HepG2 (cell line): ENCODE results near the gene GNG7. TPM values are rescaled to one million over a fixed set of nuclear protein-coding genes. Genes with fewer than 3 reads are reported as not detected.
A peak's percentile ranks its signal among the peaks of the same experiment; 100 is the strongest.

Source experiments
- ATAC-seq: fragments of 200-7000 bp; cut with Tn5 transposase; 3 replicates; pipeline ENCODE4 v1.9.1; 2020; ENCODE audit warnings: mild to moderate bottlenecking, moderate library complexity
- BruUV-seq: library from RNA; stranded (reverse); fragments of 400-500 nt; replicated peaks from 2 replicates; lab custom pipeline; 2021; lab: Mats Ljungman, UMichigan
- CTCF ChIA-PET: fragments of 300-600 bp; formaldehyde crosslinking; extraction: SDS; loops from one replicate; lab custom pipeline; 2021; ENCODE audit warnings: low total read pairs, inconsistent platforms, low intra/inter-chr PET ratio; lab: Yijun Ruan, JAX
- POLR2A ChIA-PET: fragments of 350-600 bp; sonication (Branson Sonifier 250); formaldehyde crosslinking; loops from one replicate; lab custom pipeline; 2020; ENCODE audit warnings: antibody characterized with exemption, inconsistent platforms; lab: Yijun Ruan, JAX
- DNase-seq: peaks from one replicate; pipeline ENCODE4 v3.0.0-alpha.2; 2015; ENCODE audit warnings: low spot score
- FAIRE-seq: peaks from 3 replicates; lab custom pipeline; 2011; peaks lifted over from hg19 to GRCh38; lab: Jason Lieb, UNC
- H2AFZ ChIP-seq: one replicate; pipeline ENCODE4 v1.6.1; 2011; ENCODE audit warnings: low read length, inconsistent platforms
- H3K27ac ChIP-seq: fragments of 300-600 bp; 3 replicates; pipeline ENCODE4 v1.8.0; 2011; ENCODE audit warnings: mixed run types, mild to moderate bottlenecking, mixed read lengths, low read length, inconsistent platforms; ENCODE audit not compliant: insufficient read depth; ENCODE audit errors: extremely low read length
- H3K27me3 ChIP-seq, 2 experiments: fragments of 200-600 bp in 1 of 2; 2 replicates in 1 of 2; 3 replicates in 1 of 2; pipeline versions ENCODE4 v1.6.0 to v1.8.0; 2011; ENCODE audit warnings: low read length in 2 of 2, mild to moderate bottlenecking in 2 of 2, moderate library complexity in 2 of 2, inconsistent platforms in 1 of 2; ENCODE audit not compliant: insufficient read depth in 2 of 2, control insufficient read depth in 1 of 2
- H3K36me3 ChIP-seq, 2 experiments: fragments of 200-600 bp in 1 of 2; replicated peaks in 1 of 2; 2 replicates in 1 of 2; 3 replicates in 1 of 2; pipeline versions ENCODE4 v1.5.1 to v1.8.0; 2011; ENCODE audit warnings: low read length in 2 of 2, inconsistent platforms in 1 of 2; ENCODE audit not compliant: insufficient read depth in 2 of 2, control insufficient read depth in 1 of 2
- H3K4me1 ChIP-seq: 2 replicates; pipeline ENCODE4 v1.5.1; 2012; ENCODE audit warnings: low read length, inconsistent platforms; ENCODE audit not compliant: insufficient read depth
- H3K4me2 ChIP-seq: 2 replicates; pipeline ENCODE4 v1.6.0; 2011; ENCODE audit warnings: low read depth, low read length, inconsistent platforms
- H3K4me3 ChIP-seq, 3 experiments: fragments of 200-600 bp in 1 of 3; sonication (generic), shearing (Covaris generic) in 1 of 3; replicated peaks in 1 of 3; 2 replicates each; pipeline ENCODE4 v1.5.1; 2011 to 2016; ENCODE audit warnings: low read length in 3 of 3, inconsistent platforms in 2 of 3, low read depth in 2 of 3, mild to moderate bottlenecking in 2 of 3, control low read depth in 1 of 3, mixed read lengths in 1 of 3; ENCODE audit not compliant: insufficient read depth in 1 of 3
- H3K79me2 ChIP-seq: one replicate; pipeline ENCODE4 v1.6.1; 2011; ENCODE audit warnings: low read length, inconsistent platforms; ENCODE audit not compliant: insufficient read depth
- H3K9ac ChIP-seq: 2 replicates; pipeline ENCODE4 v1.6.0; 2011; ENCODE audit warnings: mild to moderate bottlenecking, low read depth, low read length, inconsistent platforms; ENCODE audit not compliant: insufficient read depth
- H3K9me3 ChIP-seq: 2 replicates; pipeline ENCODE4 v1.5.1; 2012; ENCODE audit warnings: mild to moderate bottlenecking, low read length
- H4K20me1 ChIP-seq: 2 replicates; pipeline ENCODE4 v1.6.0; 2011; ENCODE audit warnings: inconsistent platforms, mild to moderate bottlenecking, low read length, moderate library complexity; ENCODE audit not compliant: insufficient read depth
- ARNTL ChIP-seq: sonication (generic); formaldehyde crosslinking; IDR thresholded peaks from 2 replicates; pipeline ENCODE4 v1.4.0; 2020; ENCODE audit warnings: mild to moderate bottlenecking, missing genetic modification reagents
- CREM ChIP-seq, 2 experiments: sonication (generic) in 1 of 2; formaldehyde crosslinking in 1 of 2; IDR thresholded peaks; 2 replicates each; pipeline versions ENCODE4 v1.4.0 to v1.6.1; 2016 to 2020; ENCODE audit warnings: antibody characterized with exemption in 1 of 2, mild to moderate bottlenecking in 1 of 2, missing genetic modification reagents in 1 of 2
- GABPB1 ChIP-seq: IDR thresholded peaks from 2 replicates; pipeline ENCODE4 v1.6.1; 2016; ENCODE audit warnings: mild to moderate bottlenecking, missing genetic modification reagents, moderate library complexity, missing compliant biosample characterization
- NONO ChIP-seq, 2 experiments: fragments of 450-650 bp in 1 of 2; sonication (generic) in 1 of 2; formaldehyde crosslinking in 1 of 2; IDR thresholded peaks in 1 of 2; conservative IDR thresholded peaks in 1 of 2; 2 replicates each; pipeline versions ENCODE4 v1.6.1 to v1.8.0; 2017 to 2022; ENCODE audit warnings: mild to moderate bottlenecking in 1 of 2, missing genetic modification reagents in 1 of 2, moderate library complexity in 1 of 2
- POGK ChIP-seq: sonication (generic); formaldehyde crosslinking; conservative IDR thresholded peaks from 2 replicates; pipeline ENCODE4 v1.8.0; 2022; ENCODE audit warnings: mild to moderate bottlenecking, moderate library complexity, missing genetic modification reagents
- POLR2A ChIP-seq, 2 experiments: IDR thresholded peaks; 2 replicates each; pipeline ENCODE4 v1.6.1; 2011; ENCODE audit warnings: low read depth in 2 of 2, low read length in 2 of 2, mild to moderate bottlenecking in 1 of 2, moderate library complexity in 1 of 2; ENCODE audit not compliant: insufficient read depth in 1 of 2
- REXO4 ChIP-seq: sonication (generic); formaldehyde crosslinking; IDR thresholded peaks from 2 replicates; pipeline ENCODE4 v1.8.0; 2022; ENCODE audit warnings: missing genetic modification reagents, mild to moderate bottlenecking, borderline replicate concordance
- SALL1 ChIP-seq: sonication (generic); formaldehyde crosslinking; IDR thresholded peaks from 2 replicates; pipeline ENCODE4 v1.8.0; 2022; ENCODE audit warnings: mild to moderate bottlenecking, missing genetic modification reagents
- STAG1 ChIP-seq: sonication (generic); formaldehyde crosslinking; IDR thresholded peaks from 2 replicates; pipeline ENCODE4 v1.4.0; 2020; ENCODE audit warnings: missing genetic modification reagents
- TEAD3 ChIP-seq: optimal IDR thresholded peaks from 2 replicates; pipeline ENCODE3; 2016; ENCODE audit warnings: borderline replicate concordance
- YEATS2 ChIP-seq: sonication (generic); formaldehyde crosslinking; IDR thresholded peaks from 2 replicates; pipeline ENCODE4 v1.4.0; 2020; ENCODE audit warnings: missing genetic modification reagents, borderline replicate concordance
- ZNF263 ChIP-seq: sonication (generic); formaldehyde crosslinking; IDR thresholded peaks from 2 replicates; pipeline ENCODE4 v1.4.0; 2020; ENCODE audit warnings: missing genetic modification reagents
- ZNF329 ChIP-seq: sonication (generic); formaldehyde crosslinking; IDR thresholded peaks from 2 replicates; pipeline ENCODE4 v1.9.0; 2021; ENCODE audit warnings: low read depth, mild to moderate bottlenecking, missing genetic modification reagents
- ZNF350 ChIP-seq: sonication (generic); formaldehyde crosslinking; IDR thresholded peaks from 2 replicates; pipeline ENCODE4 v1.4.0; 2020; ENCODE audit warnings: mild to moderate bottlenecking, low read depth, missing genetic modification reagents, borderline replicate concordance
- WGBS: methylation state at CpG from one replicate; pipeline ENCODE4 v1.1.6; 2017; ENCODE audit warnings: low lambda C conversion rate; 5-methylcytosine and 5-hydroxymethylcytosine counted together
- in situ Hi-C: cut with HindIII; loops from 2 replicates; pipeline ENCODE4 v1.10.0; 2017; ENCODE audit warnings: low pct_unique_long_range_greater_than_20kb; ENCODE audit not compliant: extremely low pct_ligation_motif_present
- intact Hi-C: fragments of 100-400 bp; cut with micrococcal nuclease; formaldehyde crosslinking; loops from one replicate; pipeline ENCODE4 v1.10.0; 2022; ENCODE audit not compliant: unreplicated experiment
- polyA plus RNA-seq, 8 experiments: library from polyadenylated mRNA; depleted of rRNA in 3 of 8; stranded (reverse) in 7 of 8; unstranded in 1 of 8; fragments of >200 nt; fragmentation: Illumina TruSeq in 4 of 8; extraction: Trizol in 4 of 8; gene quantifications; 2 replicates each; pipeline versions ENCODE4 v1.2.1 to v1.2.3, GENCODE V29; 2011 to 2016; ENCODE audit warnings: low read depth in 4 of 8, missing spikeins in 1 of 8, mixed read lengths in 1 of 8; ENCODE audit not compliant: insufficient read depth in 1 of 8
- total RNA-seq, 5 experiments: library from RNA; depleted of rRNA; stranded (reverse); fragments of >200 nt; fragmentation: Illumina TruSeq; extraction: Trizol; gene quantifications; 2 replicates each; pipeline ENCODE4 v1.2.3, GENCODE V29; 2016; ENCODE audit warnings: low read depth in 1 of 5
- TF ChIP-seq, protein P1 (sequence below): sonication (generic); formaldehyde crosslinking; conservative IDR thresholded peaks from 2 replicates; pipeline ENCODE4 v1.8.0; 2022; ENCODE audit warnings: low read depth, missing genetic modification reagents

Gene GNG7
- total and polyA plus RNA-seq, 2 of the 13 experiments (the other 11 are each of a cell fraction or from before 2014, with no cell fraction given): 1.4 to 3.3 TPM

- ChIA-PET POLR2A (interaction anchor here (0.9 to 7.9 kb wide), 18 partner anchors 10 to 151 kb away, joined by 3 to 199 read pairs (median 7); partner anchors contain the start of genes GADD45B, LMNB2 and TIMM13), CTCF (interaction anchor here (1.7 kb wide), 1 partner anchor 35 kb away, joined by 3 read pairs; no protein-coding TSS in a partner anchor)
- ATAC-seq: peak; percentile 74
- Histone ChIP-seq H3K79me2 (no peaks in the 10 kb centered on the region), H3K4me1 (peaks cover 81% of the 10 kb centered on the region), H3K4me3 (peak overlapping the region in 2 of 3 experiments; percentile 28 to 65; a peak in 4 of 6 replicates), H3K27ac (peak overlapping the region; percentile 98), H3K4me2 (peak overlapping the region; percentile 89), H3K9me3 (no peaks in the 10 kb centered on the region), H4K20me1 (no peaks in the 10 kb centered on the region), H3K36me3 (no peaks in the 10 kb centered on the region), H2AFZ (no peak overlapping the region), H3K27me3 (no peaks in the 10 kb centered on the region), H3K9ac (peak overlapping the region; percentile 71)
- DNase-seq: peak; percentile 94
- WGBS: 12% methylated on average over 22 of the region's 36 CpGs
- intact Hi-C loops (loop anchor here (1.0 to 5.0 kb wide), 2 partner anchors 36 to 66 kb away; partner anchors contain the start of gene GADD45B), in situ Hi-C loops (loop anchor here (5.0 kb wide), 1 partner anchor 66 kb away; the partner anchor contains the start of gene GADD45B)
- BruUV-seq: TSS peak; percentile 48
- peak; percentile 89 for FAIRE-seq
- TF ChIP-seq TEAD3 (CRISPR knock-in tag) (peak; percentile 95), ZNF263 (CRISPR knock-in tag) (peak; percentile 95), CREM (IDR thresholded peaks at IDR 0.05) (peak; percentile 59), CREM (CRISPR knock-in tag; IDR thresholded peaks at IDR 0.05) (no peak), SALL1 (CRISPR knock-in tag) (peak; percentile 92), ZNF350 (CRISPR knock-in tag) (peak; percentile 38; the same call in 1 of the 2 replicates), POLR2A (IDR thresholded peaks at IDR 0.05; ENCODE audit: insufficient read depth in 1 of 2, low read depth in 2 of 2, low read length in 2 of 2) (peak; percentile 45 to 77), GABPB1 (CRISPR knock-in tag) (peak; percentile 87), POGK (0 out of 2 replicates have a peak, but pooled peaks have one; percentile 57), STAG1 (peak; percentile 60), REXO4 (CRISPR knock-in tag) (no peak), NONO (IDR thresholded peaks at IDR 0.05) (no peak), NONO (CRISPR knock-in tag; conservative IDR thresholded peaks at IDR 0.05) (peak; percentile 80), ARNTL (peak; percentile 81; the same call in 1 of the 2 replicates), ZNF329 (CRISPR knock-in tag) (peak; percentile 96), YEATS2 (CRISPR knock-in tag) (peak; percentile 60; the same call in 1 of the 2 replicates)
- TF ChIP-seq, protein P1, sequence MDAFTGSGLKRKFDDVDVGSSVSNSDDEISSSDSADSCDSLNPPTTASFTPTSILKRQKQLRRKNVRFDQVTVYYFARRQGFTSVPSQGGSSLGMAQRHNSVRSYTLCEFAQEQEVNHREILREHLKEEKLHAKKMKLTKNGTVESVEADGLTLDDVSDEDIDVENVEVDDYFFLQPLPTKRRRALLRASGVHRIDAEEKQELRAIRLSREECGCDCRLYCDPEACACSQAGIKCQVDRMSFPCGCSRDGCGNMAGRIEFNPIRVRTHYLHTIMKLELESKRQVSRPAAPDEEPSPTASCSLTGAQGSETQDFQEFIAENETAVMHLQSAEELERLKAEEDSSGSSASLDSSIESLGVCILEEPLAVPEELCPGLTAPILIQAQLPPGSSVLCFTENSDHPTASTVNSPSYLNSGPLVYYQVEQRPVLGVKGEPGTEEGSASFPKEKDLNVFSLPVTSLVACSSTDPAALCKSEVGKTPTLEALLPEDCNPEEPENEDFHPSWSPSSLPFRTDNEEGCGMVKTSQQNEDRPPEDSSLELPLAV (CRISPR knock-in tag): no peak
These were observed 158.7 kb downstream of the GNG7 start for GRCh38 chr19:2543463-2544442.
